Measurements from ENCODE around the gene ARHGEF4.
A peak's percentile ranks its signal among the peaks of the same experiment; 100 is the strongest.

GRCh38 chr2:130920415-130921163, 83.9 kb downstream of the ARHGEF4 start:
- TF ChIP-seq CTCF (conservative IDR thresholded peaks at IDR 0.05) (peak; percentile 92), EZH2 (IDR thresholded peaks at IDR 0.05; ENCODE audit: low read depth) (no peak)
